Lower lobe of right lung (tissue), 2 donors: ENCODE measurements around the gene N4BP2L2. TPM values are rescaled to one million over a fixed set of nuclear protein-coding genes. Genes with fewer than 3 reads are reported as not detected.

Experiments used
- ATAC-seq, 2 donors: fragments of 200-7000 bp; cut with Tn5 transposase; one replicate each; pipeline ENCODE4 v1.9.1; 2020 to 2022; ENCODE audit warnings: mild to moderate bottlenecking in 2 of 2, moderate library complexity in 2 of 2
- DNase-seq: peaks from one replicate; pipeline ENCODE4 v3.0.0-alpha.2; 2020
- H3K27ac ChIP-seq: fragments of 200-600 bp; one replicate; pipeline ENCODE4 v1.8.0; 2022
- H3K27me3 ChIP-seq: fragments of 200-600 bp; one replicate; pipeline ENCODE4 v1.8.0; 2022; ENCODE audit warnings: low read depth
- H3K36me3 ChIP-seq: fragments of 200-600 bp; one replicate; pipeline ENCODE4 v1.8.0; 2022; ENCODE audit warnings: mild to moderate bottlenecking
- H3K4me1 ChIP-seq: fragments of 200-600 bp; one replicate; pipeline ENCODE4 v1.8.0; 2022
- H3K4me3 ChIP-seq: fragments of 200-600 bp; one replicate; pipeline ENCODE4 v1.8.0; 2022; ENCODE audit warnings: mild to moderate bottlenecking
- H3K9me3 ChIP-seq: fragments of 200-600 bp; one replicate; pipeline ENCODE4 v1.8.0; 2022
- intact Hi-C: fragments of 100-400 bp; cut with DNase I; formaldehyde crosslinking; loops from one replicate; pipeline ENCODE4 v1.11.0; 2022
- total RNA-seq: library from RNA; stranded (reverse); fragmentation: NEBNext Ultra II Directional; extraction: Animal tissue kit (Norgen Biotek cat#: 25700); gene quantifications from one replicate; pipeline ENCODE4 v1.2.1, GENCODE V29; 2021
- TF ChIP-seq, protein P1 (sequence below): fragments of 200-600 bp; IDR thresholded peaks from one replicate; pipeline ENCODE4 v1.8.0; 2022; ENCODE audit warnings: antibody characterized with exemption, mild to moderate bottlenecking
- donor health status: DM: no; HTN: yes; CAD: no; lungs with severe emphysema.

Gene N4BP2L2
- total RNA-seq, 1 donor from 2014 or later: 192 TPM

DNA sequence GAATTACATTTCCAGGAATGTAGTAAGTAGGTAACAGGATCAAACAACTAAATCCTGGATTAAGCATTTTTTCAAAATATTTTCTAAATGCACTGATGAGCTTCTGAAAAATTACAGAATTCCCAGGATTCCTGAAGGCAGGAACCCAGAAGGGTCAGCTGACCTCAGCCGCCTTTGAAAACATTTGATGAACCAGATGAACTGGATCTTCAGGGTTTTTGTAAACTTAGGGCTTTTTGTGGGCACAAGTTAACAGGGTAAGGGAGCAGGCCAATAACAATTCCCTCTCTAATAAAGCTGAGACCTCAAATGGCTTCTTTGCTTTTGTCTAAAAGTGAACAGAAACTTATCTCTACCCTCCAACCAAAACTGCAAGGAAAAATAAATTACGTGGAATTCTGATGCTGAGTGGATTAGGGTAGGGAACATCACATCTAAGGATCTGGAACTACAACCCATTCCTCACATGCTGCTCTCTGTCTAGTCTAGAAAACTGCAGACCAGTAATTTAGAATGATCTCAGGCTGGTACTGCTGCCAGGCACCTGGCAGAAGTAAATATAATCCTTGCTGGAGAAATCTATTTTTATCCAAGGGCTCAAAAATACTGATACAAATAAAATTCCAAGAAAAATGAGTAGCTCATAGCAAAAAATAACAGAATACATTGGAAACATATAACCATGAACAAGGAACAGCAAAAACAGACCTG, 62.4 kb downstream of the N4BP2L2 start:
- no peak for ATAC-seq
- H3K36me3 ChIP-seq: peaks cover 11% of the 10 kb centered on the region
- DNase-seq: no peak
- TF ChIP-seq, protein P1, sequence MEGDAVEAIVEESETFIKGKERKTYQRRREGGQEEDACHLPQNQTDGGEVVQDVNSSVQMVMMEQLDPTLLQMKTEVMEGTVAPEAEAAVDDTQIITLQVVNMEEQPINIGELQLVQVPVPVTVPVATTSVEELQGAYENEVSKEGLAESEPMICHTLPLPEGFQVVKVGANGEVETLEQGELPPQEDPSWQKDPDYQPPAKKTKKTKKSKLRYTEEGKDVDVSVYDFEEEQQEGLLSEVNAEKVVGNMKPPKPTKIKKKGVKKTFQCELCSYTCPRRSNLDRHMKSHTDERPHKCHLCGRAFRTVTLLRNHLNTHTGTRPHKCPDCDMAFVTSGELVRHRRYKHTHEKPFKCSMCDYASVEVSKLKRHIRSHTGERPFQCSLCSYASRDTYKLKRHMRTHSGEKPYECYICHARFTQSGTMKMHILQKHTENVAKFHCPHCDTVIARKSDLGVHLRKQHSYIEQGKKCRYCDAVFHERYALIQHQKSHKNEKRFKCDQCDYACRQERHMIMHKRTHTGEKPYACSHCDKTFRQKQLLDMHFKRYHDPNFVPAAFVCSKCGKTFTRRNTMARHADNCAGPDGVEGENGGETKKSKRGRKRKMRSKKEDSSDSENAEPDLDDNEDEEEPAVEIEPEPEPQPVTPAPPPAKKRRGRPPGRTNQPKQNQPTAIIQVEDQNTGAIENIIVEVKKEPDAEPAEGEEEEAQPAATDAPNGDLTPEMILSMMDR: no peak
- no peaks in the 10 kb centered on the region for H3K9me3 ChIP-seq
- no peaks in the 10 kb centered on the region for H3K27me3 ChIP-seq
- no peak overlapping the region for H3K27ac ChIP-seq
- H3K4me1 ChIP-seq: no peaks in the 10 kb centered on the region
- intact Hi-C loops: no loop called here
- H3K4me3 ChIP-seq: no peak overlapping the region

DNA sequence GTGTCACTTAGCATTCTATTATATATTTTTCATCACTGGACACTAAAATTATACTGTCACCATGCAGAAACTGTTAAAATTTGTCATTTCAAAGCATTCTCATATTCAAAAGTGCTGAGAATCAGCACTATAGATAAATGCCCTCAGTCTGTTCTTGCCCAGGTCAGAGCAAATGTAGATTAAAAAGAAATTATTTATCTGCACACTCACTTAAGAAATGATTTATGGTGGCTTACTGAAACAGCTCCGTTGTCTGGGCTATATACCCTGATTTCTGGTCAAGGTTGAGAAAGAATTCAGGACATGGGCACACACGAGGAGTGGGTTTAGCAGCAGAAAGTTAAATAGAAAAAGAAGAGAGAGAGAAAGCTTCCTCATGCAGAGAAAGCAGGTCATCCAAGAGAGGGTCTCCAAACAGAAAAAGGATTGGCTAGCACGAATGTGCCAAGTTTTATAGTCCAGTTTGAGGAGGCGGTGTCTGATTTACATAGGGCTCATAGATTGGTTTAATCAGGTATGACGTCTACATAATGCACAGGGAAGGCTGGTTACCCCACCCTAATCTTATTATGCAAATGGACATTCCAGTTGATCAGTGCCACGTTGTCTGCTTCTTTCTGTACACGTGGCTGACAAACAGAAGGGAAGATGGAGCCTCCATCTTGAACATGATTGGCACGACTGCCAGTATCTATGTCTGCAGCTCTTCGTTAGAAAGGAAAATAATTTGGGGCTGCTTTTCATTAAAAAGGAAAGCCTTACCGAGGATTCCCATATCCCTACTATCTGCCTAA, 63.4 kb downstream of the N4BP2L2 start:
- Histone ChIP-seq H3K9me3 (no peaks in the 10 kb centered on the region), H3K27me3 (no peaks in the 10 kb centered on the region), H3K4me3 (no peak overlapping the region), H3K4me1 (no peaks in the 10 kb centered on the region), H3K27ac (no peak overlapping the region), H3K36me3 (peaks cover 11% of the 10 kb centered on the region)
- no peak for DNase-seq
- intact Hi-C loops: no loop called here
- no peak for ATAC-seq
- TF ChIP-seq, protein P1: no peak

DNA sequence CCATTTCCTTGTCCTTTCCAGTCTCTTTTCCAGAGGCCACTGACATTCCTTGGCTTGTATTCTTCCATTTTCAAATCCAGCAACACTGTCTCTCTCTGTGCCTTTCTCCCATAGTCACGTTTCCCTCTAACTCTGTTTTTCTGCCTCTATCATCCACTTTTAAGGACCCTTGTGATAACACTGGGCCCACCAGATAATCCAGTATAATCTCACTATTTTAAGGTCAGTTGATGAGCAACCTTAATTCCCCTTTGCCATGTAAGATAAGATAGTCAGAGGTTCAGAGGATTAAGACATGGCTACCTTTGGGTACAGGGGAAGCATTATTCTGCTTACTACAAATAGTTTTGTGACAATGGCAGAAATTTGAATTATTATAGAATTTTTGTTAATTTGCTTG, 64.9 kb downstream of the N4BP2L2 start:
- no peak overlapping the region for H3K4me3 ChIP-seq
- H3K9me3 ChIP-seq: no peaks in the 10 kb centered on the region
- intact Hi-C loops: no loop called here
- no peak for DNase-seq
- ATAC-seq: no peak
- H3K4me1 ChIP-seq: no peaks in the 10 kb centered on the region
- H3K27me3 ChIP-seq: no peaks in the 10 kb centered on the region
- no peak overlapping the region for H3K27ac ChIP-seq
- H3K36me3 ChIP-seq: peaks cover 11% of the 10 kb centered on the region
- TF ChIP-seq, protein P1: no peak

DNA sequence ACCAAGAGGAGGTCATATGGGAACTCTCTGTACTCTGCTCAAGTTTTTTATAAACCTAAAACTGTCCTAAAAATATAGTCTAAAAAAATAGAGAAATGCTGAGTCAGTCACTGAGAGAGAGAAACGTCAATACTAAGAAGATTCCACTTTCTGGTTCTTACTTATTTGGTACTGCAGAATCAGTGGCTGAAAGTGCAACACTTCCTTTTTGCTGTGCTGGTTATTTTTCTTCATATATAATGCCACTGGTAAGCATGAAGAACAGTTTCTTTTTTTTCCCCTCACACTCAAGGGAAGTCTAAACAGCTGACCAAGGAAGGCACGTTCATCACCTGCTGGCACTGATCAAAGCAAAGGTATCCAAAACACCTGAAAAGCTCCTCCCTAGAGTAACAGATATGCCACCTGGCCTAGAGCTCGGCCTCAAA, 66.4 kb downstream of the N4BP2L2 start:
- TF ChIP-seq, protein P1: no peak
- no peaks in the 10 kb centered on the region for H3K4me1 ChIP-seq
- no peaks in the 10 kb centered on the region for H3K27me3 ChIP-seq
- intact Hi-C loops: no loop called here
- H3K4me3 ChIP-seq: no peak overlapping the region
- ATAC-seq: no peak
- no peak for DNase-seq
- H3K9me3 ChIP-seq: no peaks in the 10 kb centered on the region
- H3K27ac ChIP-seq: no peak overlapping the region
- H3K36me3 ChIP-seq: peaks cover 6% of the 10 kb centered on the region

DNA sequence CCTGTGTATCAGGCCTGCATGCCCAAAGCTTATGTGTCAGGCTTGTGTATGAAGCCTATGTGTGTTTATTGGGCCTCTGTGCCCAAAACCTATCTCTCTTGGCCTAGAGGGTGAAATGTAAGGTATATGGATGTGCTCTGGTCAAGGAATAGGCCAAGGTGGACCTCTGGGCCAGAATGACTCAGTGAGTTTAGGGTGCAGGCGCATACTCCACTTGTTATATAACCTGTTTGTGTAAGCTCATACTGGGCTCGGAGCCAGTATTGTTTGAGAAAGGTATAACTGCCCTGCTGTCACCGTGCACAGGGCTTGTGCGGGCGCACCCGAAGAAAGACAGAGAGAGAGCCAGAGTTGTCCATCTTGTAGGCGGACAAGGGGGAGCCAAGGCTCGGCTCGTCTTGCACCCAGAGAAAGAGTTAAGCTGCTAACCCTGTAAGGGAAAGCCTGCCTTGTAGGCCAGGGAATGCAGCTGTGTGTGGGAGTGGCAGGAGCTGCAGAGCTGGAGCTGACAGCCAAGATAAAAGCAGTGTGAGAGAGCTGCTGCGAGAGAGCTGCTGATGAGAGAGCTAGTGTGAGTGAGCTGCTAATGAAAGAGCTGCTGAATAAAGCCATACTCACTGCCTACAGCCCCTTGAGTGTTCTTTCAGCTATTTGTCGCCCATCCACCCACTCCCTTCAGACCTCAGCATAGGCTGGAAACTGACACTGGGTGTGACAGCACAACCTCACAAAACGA, 67.2 kb downstream of the N4BP2L2 start:
- intact Hi-C loops: no loop called here
- H3K36me3 ChIP-seq: no peaks in the 10 kb centered on the region
- ATAC-seq (no peak), DNase-seq (no peak)
- H3K27ac ChIP-seq: no peak overlapping the region
- H3K4me1 ChIP-seq: no peaks in the 10 kb centered on the region
- H3K27me3 ChIP-seq: no peaks in the 10 kb centered on the region
- TF ChIP-seq, protein P1: no peak
- H3K4me3 ChIP-seq: no peak overlapping the region
- H3K9me3 ChIP-seq: no peaks in the 10 kb centered on the region
